ENCODE measurements around the gene PDCD7. TPM values are rescaled to one million over a fixed set of nuclear protein-coding genes. Genes with fewer than 3 reads are reported as not detected.

PDCD7 gene
- polyA plus RNA-seq, 1 of the 3 experiments (the other 2 are of a cell fraction), result 15.3 TPM

GRCh38 chr15:65083262-65083701 lies 50.3 kb downstream of the PDCD7 start:
- Histone ChIP-seq H3K9ac (no peak overlapping the region), H2AFZ (ENCODE audit: low read depth) (no peak overlapping the region), H3F3A (replicated peaks; ENCODE audit: insufficient read depth) (no peaks in the 10 kb centered on the region), H3K4me1 (ENCODE audit: control insufficient read depth in 1 of 2, insufficient read depth in 2 of 2, low read depth in 1 of 2, low read length in 1 of 2) (peaks cover 0 to 28% of the 10 kb centered on the region in 2 experiments; a peak in 1 of 4 replicates), H3K36me3 (replicated peaks in 1 of 2; ENCODE audit: control insufficient read depth in 1 of 2, insufficient read depth in 2 of 2, low read length in 1 of 2) (no peaks in the 10 kb centered on the region), H3K27ac (ENCODE audit: low read depth in 2 of 2, low read length in 1 of 2) (no peak overlapping the region), H3K9me3 (no peaks in the 10 kb centered on the region), H3K9me2 (no peaks in the 10 kb centered on the region), H3K79me2 (ENCODE audit: insufficient read depth) (no peaks in the 10 kb centered on the region), H4K20me1 (ENCODE audit: insufficient read depth) (no peaks in the 10 kb centered on the region), H3K4me2 (no peak overlapping the region), H3K27me3 (ENCODE audit: insufficient read depth) (0 out of 2 replicates have a peak, but pooled peaks cover 6% of the 10 kb centered on the region), H3K4me3 (ENCODE audit: low read depth in 2 of 2, low read length in 1 of 2) (no peak overlapping the region)
- TF ChIP-seq MAX (IDR thresholded peaks at IDR 0.05; ENCODE audit: low read depth) (no peak), POLR2AphosphoS5 (IDR thresholded peaks at IDR 0.05; ENCODE audit: low read depth, low read length) (no peak)
- 79% methylated on average over 7 of the region's 7 CpGs for WGBS (ENCODE audit: low lambda C conversion rate)
- ChIA-PET CTCF (interaction anchor here (0.8 to 8.3 kb wide), 6 partner anchors 13 to 31 kb away, joined by 3 to 99 read pairs (median 4); no protein-coding TSS in a partner anchor), POLR2A (no interaction called here)
- DNase-seq, result no peak

- H3K4me2 ChIP-seq, result no peak overlapping the region
Measured at GRCh38 chr15:65082303-65082953, 51.2 kb downstream of the PDCD7 start.

GRCh38 chr15:65081758-65082157 lies 51.9 kb downstream of the PDCD7 start:
- no peak for DNase-seq
- H3K79me2 ChIP-seq (ENCODE audit: insufficient read depth), result no peaks in the 10 kb centered on the region
- no peaks in the 10 kb centered on the region for H3K9me3 ChIP-seq
- ChIA-PET POLR2A (no interaction called here), CTCF (interaction anchor here (0.9 to 8.3 kb wide), 4 partner anchors 13 to 29 kb away, joined by 3 to 99 read pairs (median 4); no protein-coding TSS in a partner anchor)
- 0 out of 2 replicates have a peak, but pooled peaks cover 6% of the 10 kb centered on the region for H3K27me3 ChIP-seq (ENCODE audit: insufficient read depth)
- H3F3A ChIP-seq (replicated peaks; ENCODE audit: insufficient read depth), result no peaks in the 10 kb centered on the region
- H3K4me1 ChIP-seq (ENCODE audit: control insufficient read depth in 1 of 2, insufficient read depth in 2 of 2, low read depth in 1 of 2, low read length in 1 of 2), result peaks cover 0 to 13% of the 10 kb centered on the region in 2 experiments; a peak in 1 of 4 replicates
- H2AFZ ChIP-seq (ENCODE audit: low read depth), result no peak overlapping the region
- no peaks in the 10 kb centered on the region for H3K9me2 ChIP-seq
- H3K9ac ChIP-seq, result no peak overlapping the region
- H3K4me3 ChIP-seq (ENCODE audit: low read depth in 2 of 2, low read length in 1 of 2), result no peak overlapping the region
- no peak overlapping the region for H3K27ac ChIP-seq (ENCODE audit: low read depth in 2 of 2, low read length in 1 of 2)
- 73% methylated on average over 5 of the region's 5 CpGs for WGBS (ENCODE audit: low lambda C conversion rate)
- no peaks in the 10 kb centered on the region for H4K20me1 ChIP-seq (ENCODE audit: insufficient read depth)
- no peaks in the 10 kb centered on the region for H3K36me3 ChIP-seq (replicated peaks in 1 of 2; ENCODE audit: control insufficient read depth in 1 of 2, insufficient read depth in 2 of 2, low read length in 1 of 2)
- no peak overlapping the region for H3K4me2 ChIP-seq
- TF ChIP-seq RXRA (IDR thresholded peaks at IDR 0.05; ENCODE audit: borderline replicate concordance, low read depth), result no peak
- no peak for TF ChIP-seq IRF3 (IDR thresholded peaks at IDR 0.05; ENCODE audit: low read depth, low read length)
- TF ChIP-seq GABPA (IDR thresholded peaks at IDR 0.05; ENCODE audit: low read depth), result no peak
- no peak for TF ChIP-seq CHD2 (IDR thresholded peaks at IDR 0.05; ENCODE audit: low read length, partially characterized antibody)
- no peak for TF ChIP-seq USF1 (IDR thresholded peaks at IDR 0.05; ENCODE audit: borderline replicate concordance, low read depth)
- no peak for TF ChIP-seq YY1 (IDR thresholded peaks at IDR 0.05; ENCODE audit: low read depth)
- no peak for TF ChIP-seq NFIC (IDR thresholded peaks at IDR 0.05; ENCODE audit: borderline replicate concordance)
- TF ChIP-seq TCF12 (IDR thresholded peaks at IDR 0.05), result no peak
- no peak for TF ChIP-seq USF2 (IDR thresholded peaks at IDR 0.05; ENCODE audit: borderline replicate concordance, low read depth, low read length)
- TF ChIP-seq RFX5 (IDR thresholded peaks at IDR 0.05; ENCODE audit: low read length), result no peak
- no peak for TF ChIP-seq RAD21 (IDR thresholded peaks at IDR 0.05; ENCODE audit: low read length)

More at GRCh38 chr15:65082303-65082953, 51.2 kb downstream of the PDCD7 start:
- ChIA-PET POLR2A (no interaction called here), CTCF (interaction anchor here (0.8 to 8.3 kb wide), 6 partner anchors 12 to 30 kb away, joined by 3 to 99 read pairs (median 4); no protein-coding TSS in a partner anchor)
- H2AFZ ChIP-seq (ENCODE audit: low read depth), result no peak overlapping the region
- H3F3A ChIP-seq (replicated peaks; ENCODE audit: insufficient read depth), result no peaks in the 10 kb centered on the region
- H3K9ac ChIP-seq, result no peak overlapping the region
- no peaks in the 10 kb centered on the region for H3K9me2 ChIP-seq
- no peaks in the 10 kb centered on the region for H3K36me3 ChIP-seq (replicated peaks in 1 of 2; ENCODE audit: control insufficient read depth in 1 of 2, insufficient read depth in 2 of 2, low read length in 1 of 2)
- no peak for TF ChIP-seq SIN3A (IDR thresholded peaks at IDR 0.05; ENCODE audit: borderline replicate concordance, low read depth, low read length)
- no peak for TF ChIP-seq JUND (IDR thresholded peaks at IDR 0.05)
- no peak for TF ChIP-seq NRF1 (IDR thresholded peaks at IDR 0.05; ENCODE audit: low read depth, low read length)
- TF ChIP-seq GATA2 (CRISPR knock-in tag; IDR thresholded peaks at IDR 0.05), result no peak
- no peak for TF ChIP-seq TCF12 (IDR thresholded peaks at IDR 0.05)
- TF ChIP-seq TEAD4 (IDR thresholded peaks at IDR 0.05; ENCODE audit: borderline replicate concordance, insufficient read depth), result no peak
- TF ChIP-seq YY1 (IDR thresholded peaks at IDR 0.05; ENCODE audit: low read depth), result no peak
- TF ChIP-seq FOXM1 (IDR thresholded peaks at IDR 0.05; ENCODE audit: low read depth), result no peak
- no peak for TF ChIP-seq CHD2 (IDR thresholded peaks at IDR 0.05; ENCODE audit: low read length, partially characterized antibody)
- no peak for TF ChIP-seq MXI1 (IDR thresholded peaks at IDR 0.05; ENCODE audit: low read depth, low read length)
- TF ChIP-seq MAX (IDR thresholded peaks at IDR 0.05; ENCODE audit: low read depth), result no peak
- no peak for TF ChIP-seq POLR2AphosphoS5 (IDR thresholded peaks at IDR 0.05; ENCODE audit: low read depth, low read length)
- TF ChIP-seq TAF1 (IDR thresholded peaks at IDR 0.05; ENCODE audit: borderline replicate concordance, low read depth, low read length), result no peak
- TF ChIP-seq FOSL2 (IDR thresholded peaks at IDR 0.05; ENCODE audit: borderline replicate concordance, low read depth), result no peak
- H3K27ac ChIP-seq (ENCODE audit: low read depth in 2 of 2, low read length in 1 of 2), result no peak overlapping the region
- no peaks in the 10 kb centered on the region for H3K9me3 ChIP-seq
- H3K79me2 ChIP-seq (ENCODE audit: insufficient read depth), result no peaks in the 10 kb centered on the region
- H3K4me3 ChIP-seq (ENCODE audit: low read depth in 2 of 2, low read length in 1 of 2), result no peak overlapping the region
- WGBS (ENCODE audit: low lambda C conversion rate), result 48% methylated on average over 7 of the region's 7 CpGs
- H3K4me1 ChIP-seq (ENCODE audit: control insufficient read depth in 1 of 2, insufficient read depth in 2 of 2, low read depth in 1 of 2, low read length in 1 of 2), result peaks cover 0 to 19% of the 10 kb centered on the region in 2 experiments; a peak in 1 of 4 replicates
- H4K20me1 ChIP-seq (ENCODE audit: insufficient read depth), result no peaks in the 10 kb centered on the region
- peak; percentile 39 for DNase-seq
- H3K27me3 ChIP-seq (ENCODE audit: insufficient read depth), result 0 out of 2 replicates have a peak, but pooled peaks cover 6% of the 10 kb centered on the region
